Osteocyte (in vitro differentiated cells): ENCODE data around the gene CAMK1D. TPM values are rescaled to one million over a fixed set of nuclear protein-coding genes. Genes with fewer than 3 reads are reported as not detected.

Experiments used
- DNase-seq: peaks from one replicate; pipeline ENCODE4 v3.0.0; 2021; ENCODE audit warnings: mixed read lengths; ENCODE audit not compliant: unreplicated experiment; ENCODE audit errors: extremely low spot score
- H3K27ac Mint-ChIP-seq: one replicate; pipeline ENCODE4 v1.8.0; 2021; ENCODE audit warnings: mild to moderate bottlenecking, mixed read lengths; ENCODE audit not compliant: unreplicated experiment
- H3K27me3 Mint-ChIP-seq: one replicate; pipeline ENCODE4 v1.8.0; 2021; ENCODE audit warnings: mixed read lengths; ENCODE audit not compliant: unreplicated experiment
- H3K36me3 Mint-ChIP-seq: one replicate; pipeline ENCODE4 v1.8.0; 2021; ENCODE audit warnings: mixed read lengths; ENCODE audit not compliant: unreplicated experiment
- H3K4me1 Mint-ChIP-seq: one replicate; pipeline ENCODE4 v1.8.0; 2021; ENCODE audit warnings: mixed read lengths; ENCODE audit not compliant: unreplicated experiment
- H3K4me3 Mint-ChIP-seq: one replicate; pipeline ENCODE4 v1.8.0; 2021; ENCODE audit warnings: mild to moderate bottlenecking, moderate library complexity, mixed read lengths; ENCODE audit not compliant: unreplicated experiment
- H3K9me3 Mint-ChIP-seq: one replicate; pipeline ENCODE4 v1.8.0; 2021; ENCODE audit warnings: mixed read lengths; ENCODE audit not compliant: unreplicated experiment
- total RNA-seq: library from RNA; stranded (reverse); gene quantifications from 2 replicates; pipeline ENCODE4 v1.2.1, GENCODE V29; 2021
- TF ChIP-seq, protein P1 (sequence below): fragments of 200-600 bp; sonication (generic); IDR thresholded peaks from 2 replicates; pipeline ENCODE4 v1.5.0; 2021; ENCODE audit warnings: antibody characterized with exemption, mild to moderate bottlenecking, moderate library complexity

CAMK1D gene
- total RNA-seq, 1 donor from 2014 or later = 13.7 TPM

DNA sequence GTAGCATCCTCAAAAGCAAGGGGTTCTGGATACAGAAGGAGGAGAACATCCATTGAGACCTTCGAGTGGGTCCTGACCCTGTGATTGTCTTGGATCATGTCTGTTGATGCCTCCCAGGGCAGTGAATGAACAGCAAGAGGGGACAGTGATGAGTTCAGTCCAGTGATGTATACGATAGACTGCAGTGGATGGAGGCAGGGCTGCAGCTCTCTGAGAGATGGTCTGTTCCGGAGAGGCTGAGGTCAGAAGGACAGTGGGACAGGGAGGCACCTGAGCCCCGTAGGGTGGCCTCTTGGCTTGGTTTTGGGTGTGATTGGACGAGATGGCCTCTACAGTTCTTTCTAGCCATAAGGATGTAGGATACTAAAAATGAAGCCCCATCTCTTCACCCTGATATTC lies 280.4 kb downstream of the CAMK1D start:
- Mint-ChIP-seq H3K4me1 (peaks cover 3% of the 10 kb centered on the region), H3K27me3 (no peaks in the 10 kb centered on the region), H3K27ac (no peak overlapping the region), H3K36me3 (peaks cover 3% of the 10 kb centered on the region), H3K4me3 (no peak overlapping the region), H3K9me3 (peaks cover 6% of the 10 kb centered on the region)
- TF ChIP-seq, protein P1, sequence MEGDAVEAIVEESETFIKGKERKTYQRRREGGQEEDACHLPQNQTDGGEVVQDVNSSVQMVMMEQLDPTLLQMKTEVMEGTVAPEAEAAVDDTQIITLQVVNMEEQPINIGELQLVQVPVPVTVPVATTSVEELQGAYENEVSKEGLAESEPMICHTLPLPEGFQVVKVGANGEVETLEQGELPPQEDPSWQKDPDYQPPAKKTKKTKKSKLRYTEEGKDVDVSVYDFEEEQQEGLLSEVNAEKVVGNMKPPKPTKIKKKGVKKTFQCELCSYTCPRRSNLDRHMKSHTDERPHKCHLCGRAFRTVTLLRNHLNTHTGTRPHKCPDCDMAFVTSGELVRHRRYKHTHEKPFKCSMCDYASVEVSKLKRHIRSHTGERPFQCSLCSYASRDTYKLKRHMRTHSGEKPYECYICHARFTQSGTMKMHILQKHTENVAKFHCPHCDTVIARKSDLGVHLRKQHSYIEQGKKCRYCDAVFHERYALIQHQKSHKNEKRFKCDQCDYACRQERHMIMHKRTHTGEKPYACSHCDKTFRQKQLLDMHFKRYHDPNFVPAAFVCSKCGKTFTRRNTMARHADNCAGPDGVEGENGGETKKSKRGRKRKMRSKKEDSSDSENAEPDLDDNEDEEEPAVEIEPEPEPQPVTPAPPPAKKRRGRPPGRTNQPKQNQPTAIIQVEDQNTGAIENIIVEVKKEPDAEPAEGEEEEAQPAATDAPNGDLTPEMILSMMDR = no peak
- peak; percentile 66 for DNase-seq

DNA sequence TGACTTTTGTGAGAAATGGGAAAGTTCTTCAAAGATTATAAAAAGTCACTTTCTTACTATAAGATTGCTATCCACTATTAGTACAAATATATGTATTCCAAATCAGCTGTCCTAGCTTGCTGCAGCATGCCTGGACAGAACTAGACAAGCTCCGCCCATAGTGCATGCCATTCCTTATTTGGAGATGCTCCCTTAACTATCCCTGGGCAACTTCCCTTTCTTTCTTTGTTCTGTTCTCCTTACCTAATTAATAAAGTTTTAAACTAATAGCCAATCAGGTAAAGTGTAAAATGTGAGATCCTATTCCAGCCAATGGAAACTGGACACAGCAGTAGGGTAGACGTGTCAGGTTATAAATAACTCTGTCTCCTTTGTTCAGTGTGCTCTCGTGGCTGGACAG lies 281.9 kb downstream of the CAMK1D start:
- TF ChIP-seq, protein P1 = no peak
- Mint-ChIP-seq H3K9me3 (peaks cover 6% of the 10 kb centered on the region), H3K27me3 (no peaks in the 10 kb centered on the region), H3K27ac (no peak overlapping the region), H3K36me3 (peaks cover 3% of the 10 kb centered on the region), H3K4me1 (peaks cover 6% of the 10 kb centered on the region), H3K4me3 (no peak overlapping the region)
- DNase-seq = no peak

DNA sequence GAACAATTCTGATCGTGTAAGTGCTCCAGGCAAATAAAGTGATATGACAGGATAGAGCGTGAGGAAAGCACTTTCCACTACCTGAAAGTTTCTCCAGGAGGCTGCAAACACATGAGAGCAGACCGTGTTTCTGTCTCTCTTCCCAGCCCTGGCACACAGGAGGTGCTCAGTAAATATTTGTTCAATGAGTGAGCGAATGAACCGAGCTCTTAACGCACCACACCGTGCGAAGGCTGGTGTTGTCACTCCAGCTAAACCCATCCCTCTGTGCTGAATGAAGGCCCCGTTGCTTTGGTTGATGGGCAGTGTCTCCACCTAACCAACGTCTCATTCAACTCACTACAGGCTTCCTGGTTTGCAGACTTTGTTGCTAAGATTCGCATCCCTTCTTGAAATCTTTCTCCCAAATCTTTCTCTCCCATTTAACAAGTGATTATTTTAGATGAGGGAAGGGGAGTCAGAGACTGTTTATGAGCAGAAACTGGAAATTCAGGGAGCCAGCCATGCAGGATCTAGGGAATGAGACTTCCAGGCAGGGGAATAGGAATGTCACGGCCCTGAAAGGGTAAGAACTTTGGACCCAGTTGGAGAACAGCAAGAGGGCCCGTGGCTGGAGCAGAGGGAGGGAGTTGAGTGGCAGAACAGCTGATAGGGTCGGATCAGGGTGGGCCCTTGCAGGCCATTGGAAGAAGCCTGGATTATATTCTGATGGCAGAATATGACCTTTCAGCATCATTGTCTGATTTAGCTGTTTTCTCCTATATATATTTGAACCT lies 282.6 kb downstream of the CAMK1D start:
- TF ChIP-seq, protein P1 = no peak
- no peak overlapping the region for H3K4me3 Mint-ChIP-seq
- no peak overlapping the region for H3K27ac Mint-ChIP-seq
- peak; percentile 48 for DNase-seq
- no peaks in the 10 kb centered on the region for H3K27me3 Mint-ChIP-seq
- H3K36me3 Mint-ChIP-seq = peaks cover 3% of the 10 kb centered on the region
- H3K4me1 Mint-ChIP-seq = peaks cover 6% of the 10 kb centered on the region
- peaks cover 6% of the 10 kb centered on the region for H3K9me3 Mint-ChIP-seq

DNA sequence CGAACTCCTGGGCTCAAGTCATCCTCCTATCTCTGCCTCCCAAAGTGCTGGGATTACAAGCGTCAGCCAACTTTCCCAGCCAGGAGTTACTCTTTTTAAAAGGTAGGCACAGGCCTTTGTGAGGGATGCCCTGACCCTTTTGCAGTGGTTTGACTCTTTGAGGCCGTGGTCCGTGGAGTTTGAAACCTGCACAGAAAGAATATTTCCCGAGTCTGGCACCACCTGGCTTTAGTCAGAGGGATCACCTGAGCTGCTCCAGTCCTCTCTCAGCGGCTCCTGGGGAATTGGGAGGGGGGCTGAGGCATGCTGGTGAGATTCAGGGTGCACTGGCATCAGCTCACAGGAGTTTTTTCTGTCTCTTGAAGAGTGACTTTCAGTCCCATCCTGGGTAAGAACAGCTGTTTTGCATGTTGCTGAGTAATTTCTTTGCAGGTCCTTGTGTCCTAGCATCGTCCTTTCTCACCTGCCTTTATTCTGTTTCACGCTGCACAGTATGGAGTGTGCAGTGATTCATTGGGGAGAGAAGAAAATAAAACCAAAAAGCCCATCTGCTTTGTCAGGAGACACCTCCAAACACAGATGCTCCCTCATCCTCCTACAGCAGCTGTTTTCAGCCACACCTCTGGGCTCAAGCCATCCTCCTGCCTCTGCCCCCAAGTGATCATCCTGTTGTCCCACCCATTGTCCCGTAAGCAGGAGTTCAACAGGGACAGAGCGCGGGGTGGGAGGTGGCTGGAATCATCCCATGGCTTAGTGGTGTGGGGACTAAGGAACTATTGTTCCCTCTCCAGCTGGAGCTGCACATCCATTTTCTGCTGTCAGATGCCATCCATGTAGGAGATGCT lies 284.7 kb downstream of the CAMK1D start:
- TF ChIP-seq, protein P1 = no peak
- peak; percentile 71 for DNase-seq
- Mint-ChIP-seq H3K36me3 (peaks cover 3% of the 10 kb centered on the region), H3K4me1 (peaks cover 6% of the 10 kb centered on the region), H3K27me3 (no peaks in the 10 kb centered on the region), H3K4me3 (no peak overlapping the region), H3K9me3 (peaks cover 6% of the 10 kb centered on the region), H3K27ac (no peak overlapping the region)

DNA sequence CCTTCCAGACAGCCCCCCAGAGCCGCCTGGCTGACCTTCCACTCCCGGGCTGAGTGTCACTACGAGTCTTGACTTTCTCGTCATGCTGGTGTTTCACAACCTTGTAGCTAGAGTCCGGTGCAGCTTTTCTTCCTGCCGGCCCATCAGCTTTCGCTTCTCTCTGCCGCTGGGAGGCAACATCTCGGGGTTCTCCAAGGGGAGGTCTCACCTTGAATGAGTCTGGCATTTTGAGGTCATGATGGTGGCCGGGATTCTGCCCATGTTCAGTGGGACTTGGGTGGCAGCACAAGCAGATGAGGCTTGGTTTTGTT lies 285.2 kb downstream of the CAMK1D start:
- Mint-ChIP-seq H3K27ac (no peak overlapping the region), H3K4me1 (peaks cover 6% of the 10 kb centered on the region), H3K36me3 (peaks cover 3% of the 10 kb centered on the region), H3K4me3 (no peak overlapping the region), H3K9me3 (peaks cover 6% of the 10 kb centered on the region), H3K27me3 (no peaks in the 10 kb centered on the region)
- DNase-seq = no peak
- TF ChIP-seq, protein P1 = no peak
